GM19452 (cell line): ENCODE measurements around the gene NTSR1.

Source experiments
- ATAC-seq: cut with Tn5 transposase; IDR thresholded peaks from one replicate; pipeline ENCODE4 v1.9.1; 2021; ENCODE audit not compliant: unreplicated experiment

Gene NTSR1

GRCh38 chr20:62706857-62707256 lies 1.8 kb upstream of the NTSR1 start:
- no peak for ATAC-seq

GRCh38 chr20:62707276-62707920 lies 1.2 kb upstream of the NTSR1 start:
- no peak for ATAC-seq

- no peak for ATAC-seq
Observed at GRCh38 chr20:62707921-62708521, 615 bp upstream of the NTSR1 start.

GRCh38 chr20:62709537-62709905 lies 885 bp downstream of the NTSR1 start:
- ATAC-seq = no peak

- no peak for ATAC-seq
Observed at GRCh38 chr20:62710221-62710885, 1.7 kb downstream of the NTSR1 start.

- ATAC-seq = no peak
Observed at GRCh38 chr20:62710886-62711702, 2.5 kb downstream of the NTSR1 start.

GRCh38 chr20:62711703-62712101 lies 3.1 kb downstream of the NTSR1 start:
- ATAC-seq = no peak

- no peak for ATAC-seq
Observed at GRCh38 chr20:62712606-62713005, 4.0 kb downstream of the NTSR1 start.

- no peak for ATAC-seq
Observed at GRCh38 chr20:62714006-62714405, 5.4 kb downstream of the NTSR1 start.

- ATAC-seq = no peak
Observed at GRCh38 chr20:62714799-62715198, 6.2 kb downstream of the NTSR1 start.

- no peak for ATAC-seq
Observed at GRCh38 chr20:62715201-62715600, 6.6 kb downstream of the NTSR1 start.

GRCh38 chr20:62716198-62716940 lies 7.7 kb downstream of the NTSR1 start:
- ATAC-seq = no peak

GRCh38 chr20:62716941-62717310 lies 8.3 kb downstream of the NTSR1 start:
- no peak for ATAC-seq

GRCh38 chr20:62717933-62718332 lies 9.3 kb downstream of the NTSR1 start:
- no peak for ATAC-seq

- ATAC-seq = no peak
Observed at GRCh38 chr20:62718546-62718945, 9.9 kb downstream of the NTSR1 start.

GRCh38 chr20:62719250-62719935 lies 10.8 kb downstream of the NTSR1 start:
- ATAC-seq = no peak

GRCh38 chr20:62721511-62722370 lies 13.1 kb downstream of the NTSR1 start:
- ATAC-seq = no peak

GRCh38 chr20:62722627-62723026 lies 14.0 kb downstream of the NTSR1 start:
- no peak for ATAC-seq

GRCh38 chr20:62723351-62723750 lies 14.7 kb downstream of the NTSR1 start:
- ATAC-seq = no peak
